HepG2 (cell line): ENCODE results near the gene COX4I1. TPM values are rescaled to one million over a fixed set of nuclear protein-coding genes. Genes with fewer than 3 reads are reported as not detected.

Experiments
- ATAC-seq: fragments of 200-7000 bp; cut with Tn5 transposase; 3 replicates; pipeline ENCODE4 v1.9.1; 2020; ENCODE audit warnings: mild to moderate bottlenecking, moderate library complexity
- BruUV-seq: library from RNA; stranded (reverse); fragments of 400-500 nt; replicated peaks from 2 replicates; lab custom pipeline; 2021; lab: Mats Ljungman, UMichigan
- CTCF ChIA-PET: fragments of 300-600 bp; formaldehyde crosslinking; extraction: SDS; loops from one replicate; lab custom pipeline; 2021; ENCODE audit warnings: low total read pairs, inconsistent platforms, low intra/inter-chr PET ratio; lab: Yijun Ruan, JAX
- POLR2A ChIA-PET: fragments of 350-600 bp; sonication (Branson Sonifier 250); formaldehyde crosslinking; loops from one replicate; lab custom pipeline; 2020; ENCODE audit warnings: antibody characterized with exemption, inconsistent platforms; lab: Yijun Ruan, JAX
- DNase-seq: peaks from one replicate; pipeline ENCODE4 v3.0.0-alpha.2; 2015; ENCODE audit warnings: low spot score
- FAIRE-seq: peaks from 3 replicates; lab custom pipeline; 2011; peaks lifted over from hg19 to GRCh38; lab: Jason Lieb, UNC
- H2AFZ ChIP-seq: one replicate; pipeline ENCODE4 v1.6.1; 2011; ENCODE audit warnings: low read length, inconsistent platforms
- H3K27ac ChIP-seq: fragments of 300-600 bp; 3 replicates; pipeline ENCODE4 v1.8.0; 2011; ENCODE audit warnings: mixed run types, mild to moderate bottlenecking, mixed read lengths, low read length, inconsistent platforms; ENCODE audit not compliant: insufficient read depth; ENCODE audit errors: extremely low read length
- H3K27me3 ChIP-seq, 2 experiments: fragments of 200-600 bp in 1 of 2; 2 replicates in 1 of 2; 3 replicates in 1 of 2; pipeline versions ENCODE4 v1.6.0 to v1.8.0; 2011; ENCODE audit warnings: low read length in 2 of 2, mild to moderate bottlenecking in 2 of 2, moderate library complexity in 2 of 2, inconsistent platforms in 1 of 2; ENCODE audit not compliant: insufficient read depth in 2 of 2, control insufficient read depth in 1 of 2
- H3K36me3 ChIP-seq, 2 experiments: fragments of 200-600 bp in 1 of 2; replicated peaks in 1 of 2; 2 replicates in 1 of 2; 3 replicates in 1 of 2; pipeline versions ENCODE4 v1.5.1 to v1.8.0; 2011; ENCODE audit warnings: low read length in 2 of 2, inconsistent platforms in 1 of 2; ENCODE audit not compliant: insufficient read depth in 2 of 2, control insufficient read depth in 1 of 2
- H3K4me1 ChIP-seq: 2 replicates; pipeline ENCODE4 v1.5.1; 2012; ENCODE audit warnings: low read length, inconsistent platforms; ENCODE audit not compliant: insufficient read depth
- H3K4me2 ChIP-seq: 2 replicates; pipeline ENCODE4 v1.6.0; 2011; ENCODE audit warnings: low read depth, low read length, inconsistent platforms
- H3K4me3 ChIP-seq, 3 experiments: fragments of 200-600 bp in 1 of 3; sonication (generic), shearing (Covaris generic) in 1 of 3; replicated peaks in 1 of 3; 2 replicates each; pipeline ENCODE4 v1.5.1; 2011 to 2016; ENCODE audit warnings: low read length in 3 of 3, inconsistent platforms in 2 of 3, low read depth in 2 of 3, mild to moderate bottlenecking in 2 of 3, control low read depth in 1 of 3, mixed read lengths in 1 of 3; ENCODE audit not compliant: insufficient read depth in 1 of 3
- H3K79me2 ChIP-seq: one replicate; pipeline ENCODE4 v1.6.1; 2011; ENCODE audit warnings: low read length, inconsistent platforms; ENCODE audit not compliant: insufficient read depth
- H3K9ac ChIP-seq: 2 replicates; pipeline ENCODE4 v1.6.0; 2011; ENCODE audit warnings: mild to moderate bottlenecking, low read depth, low read length, inconsistent platforms; ENCODE audit not compliant: insufficient read depth
- H3K9me3 ChIP-seq: 2 replicates; pipeline ENCODE4 v1.5.1; 2012; ENCODE audit warnings: mild to moderate bottlenecking, low read length
- H4K20me1 ChIP-seq: 2 replicates; pipeline ENCODE4 v1.6.0; 2011; ENCODE audit warnings: inconsistent platforms, mild to moderate bottlenecking, low read length, moderate library complexity; ENCODE audit not compliant: insufficient read depth
- ATF7 ChIP-seq, 2 experiments: fragments of 450-650 bp in 1 of 2; sonication (generic) in 1 of 2; formaldehyde crosslinking in 1 of 2; IDR thresholded peaks; 2 replicates each; pipeline versions ENCODE4 v1.4.0 to v1.6.1; 2016 to 2020; ENCODE audit warnings: antibody characterized with exemption in 1 of 2, mild to moderate bottlenecking in 1 of 2, missing genetic modification reagents in 1 of 2
- BRCA1 ChIP-seq: sonication (generic); formaldehyde crosslinking; IDR thresholded peaks from 2 replicates; pipeline ENCODE4 v1.4.0; 2020; ENCODE audit warnings: missing genetic modification reagents
- KLF9 ChIP-seq: IDR thresholded peaks from 2 replicates; pipeline ENCODE4 v1.6.1; 2016; ENCODE audit warnings: low read depth
- NBN ChIP-seq: fragments of 450-650 bp; conservative IDR thresholded peaks from 2 replicates; pipeline ENCODE4 v1.6.1; 2017
- NKX3-1 ChIP-seq: sonication (generic); formaldehyde crosslinking; IDR thresholded peaks from 2 replicates; pipeline ENCODE4 v1.5.0; 2020; ENCODE audit warnings: missing genetic modification reagents
- PLRG1 ChIP-seq: fragments of 450-650 bp; conservative IDR thresholded peaks from 2 replicates; pipeline ENCODE4 v1.6.1; 2016
- REPIN1 ChIP-seq: sonication (generic); formaldehyde crosslinking; IDR thresholded peaks from 2 replicates; pipeline ENCODE4 v1.8.0; 2022; ENCODE audit warnings: missing genetic modification reagents, low read depth, mild to moderate bottlenecking, borderline replicate concordance
- RFX5 ChIP-seq: IDR thresholded peaks from 2 replicates; pipeline ENCODE4 v1.6.1; 2011; ENCODE audit warnings: low read depth, low read length, improper control_type of control experiment
- ZMYM2 ChIP-seq: sonication (generic); formaldehyde crosslinking; IDR thresholded peaks from 2 replicates; pipeline ENCODE4 v1.8.0; 2022; ENCODE audit warnings: mild to moderate bottlenecking, missing genetic modification reagents
- ZNF446 ChIP-seq: sonication (generic); formaldehyde crosslinking; IDR thresholded peaks from 2 replicates; pipeline ENCODE4 v1.5.0; 2020; ENCODE audit warnings: mild to moderate bottlenecking, missing genetic modification reagents
- ZNF644 ChIP-seq: IDR thresholded peaks from 2 replicates; pipeline ENCODE4 v1.6.1; 2016; ENCODE audit warnings: low read depth
- ZNF746 ChIP-seq: sonication (generic); formaldehyde crosslinking; IDR thresholded peaks from 2 replicates; pipeline ENCODE4 v1.8.0; 2022; ENCODE audit warnings: mild to moderate bottlenecking, missing genetic modification reagents
- WGBS: methylation state at CpG from one replicate; pipeline ENCODE4 v1.1.6; 2017; ENCODE audit warnings: low lambda C conversion rate; 5-methylcytosine and 5-hydroxymethylcytosine counted together
- in situ Hi-C: cut with HindIII; loops from 2 replicates; pipeline ENCODE4 v1.10.0; 2017; ENCODE audit warnings: low pct_unique_long_range_greater_than_20kb; ENCODE audit not compliant: extremely low pct_ligation_motif_present
- intact Hi-C: fragments of 100-400 bp; cut with micrococcal nuclease; formaldehyde crosslinking; loops from one replicate; pipeline ENCODE4 v1.10.0; 2022; ENCODE audit not compliant: unreplicated experiment
- polyA plus RNA-seq, 8 experiments: library from polyadenylated mRNA; depleted of rRNA in 3 of 8; stranded (reverse) in 7 of 8; unstranded in 1 of 8; fragments of >200 nt; fragmentation: Illumina TruSeq in 4 of 8; extraction: Trizol in 4 of 8; gene quantifications; 2 replicates each; pipeline versions ENCODE4 v1.2.1 to v1.2.3, GENCODE V29; 2011 to 2016; ENCODE audit warnings: low read depth in 4 of 8, missing spikeins in 1 of 8, mixed read lengths in 1 of 8; ENCODE audit not compliant: insufficient read depth in 1 of 8
- total RNA-seq, 5 experiments: library from RNA; depleted of rRNA; stranded (reverse); fragments of >200 nt; fragmentation: Illumina TruSeq; extraction: Trizol; gene quantifications; 2 replicates each; pipeline ENCODE4 v1.2.3, GENCODE V29; 2016; ENCODE audit warnings: low read depth in 1 of 5
- TF ChIP-seq, protein P1 (sequence below): sonication (generic); formaldehyde crosslinking; IDR thresholded peaks from 2 replicates; pipeline ENCODE4 v1.5.0; 2020; ENCODE audit warnings: missing genetic modification reagents
- TF ChIP-seq, protein P2 (sequence below): fragments of 450-650 bp; IDR thresholded peaks from 2 replicates; pipeline ENCODE4 v1.6.1; 2016

COX4I1 gene
- total and polyA plus RNA-seq, 2 of the 13 experiments (the other 11 are each of a cell fraction or from before 2014, with no cell fraction given): 658 to 902 TPM

DNA sequence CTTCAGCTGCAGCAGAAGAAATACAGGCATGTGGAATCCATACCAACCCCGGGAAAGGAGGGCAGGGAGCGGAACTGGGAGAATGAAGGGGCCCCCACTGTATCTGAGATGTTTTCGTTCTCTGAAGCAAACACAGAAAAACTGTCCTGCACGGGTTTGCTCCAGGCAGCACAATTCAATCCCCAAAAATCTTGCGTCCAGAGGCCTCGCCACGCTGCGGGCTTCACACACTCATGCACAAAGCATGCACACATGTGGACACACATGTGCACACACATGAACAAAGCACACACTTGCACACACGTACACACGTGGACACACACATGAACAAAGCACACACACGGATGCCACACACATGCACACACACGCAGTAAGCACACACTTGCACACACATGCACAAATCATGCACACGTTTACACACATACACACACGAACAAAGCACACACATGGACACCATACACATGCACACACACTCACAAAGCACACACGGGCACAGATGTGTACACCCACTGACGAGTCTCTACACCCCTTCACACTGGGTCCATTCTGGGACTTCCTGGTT is 27.3 kb downstream of the COX4I1 start:
- peaks cover 2 to 35% of the 10 kb centered on the region in 2 experiments; a peak in 4 of 5 replicates for H3K27me3 ChIP-seq
- ATAC-seq (no peak), FAIRE-seq (no peak), DNase-seq (no peak)
- H3K36me3 ChIP-seq: no peaks in the 10 kb centered on the region
- TF ChIP-seq, protein P1, sequence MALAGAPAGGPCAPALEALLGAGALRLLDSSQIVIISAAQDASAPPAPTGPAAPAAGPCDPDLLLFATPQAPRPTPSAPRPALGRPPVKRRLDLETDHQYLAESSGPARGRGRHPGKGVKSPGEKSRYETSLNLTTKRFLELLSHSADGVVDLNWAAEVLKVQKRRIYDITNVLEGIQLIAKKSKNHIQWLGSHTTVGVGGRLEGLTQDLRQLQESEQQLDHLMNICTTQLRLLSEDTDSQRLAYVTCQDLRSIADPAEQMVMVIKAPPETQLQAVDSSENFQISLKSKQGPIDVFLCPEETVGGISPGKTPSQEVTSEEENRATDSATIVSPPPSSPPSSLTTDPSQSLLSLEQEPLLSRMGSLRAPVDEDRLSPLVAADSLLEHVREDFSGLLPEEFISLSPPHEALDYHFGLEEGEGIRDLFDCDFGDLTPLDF (CRISPR knock-in tag): no peak
- TF ChIP-seq RFX5 (no peak), ZNF446 (CRISPR knock-in tag) (no peak), KLF9 (CRISPR knock-in tag) (no peak), ATF7 (IDR thresholded peaks at IDR 0.05) (peak; percentile 16; the same call in 1 of the 2 replicates), ATF7 (CRISPR knock-in tag; IDR thresholded peaks at IDR 0.05) (no peak), NKX3-1 (no peak), ZNF746 (CRISPR knock-in tag) (no peak), PLRG1 (peak; percentile 84; the same call in 1 of the 2 replicates), BRCA1 (CRISPR knock-in tag) (no peak), NBN (0 out of 2 replicates have a peak, but pooled peaks have one; percentile 31), REPIN1 (no peak), ZNF644 (no peak), ZMYM2 (CRISPR knock-in tag) (no peak)
- TF ChIP-seq, protein P2, sequence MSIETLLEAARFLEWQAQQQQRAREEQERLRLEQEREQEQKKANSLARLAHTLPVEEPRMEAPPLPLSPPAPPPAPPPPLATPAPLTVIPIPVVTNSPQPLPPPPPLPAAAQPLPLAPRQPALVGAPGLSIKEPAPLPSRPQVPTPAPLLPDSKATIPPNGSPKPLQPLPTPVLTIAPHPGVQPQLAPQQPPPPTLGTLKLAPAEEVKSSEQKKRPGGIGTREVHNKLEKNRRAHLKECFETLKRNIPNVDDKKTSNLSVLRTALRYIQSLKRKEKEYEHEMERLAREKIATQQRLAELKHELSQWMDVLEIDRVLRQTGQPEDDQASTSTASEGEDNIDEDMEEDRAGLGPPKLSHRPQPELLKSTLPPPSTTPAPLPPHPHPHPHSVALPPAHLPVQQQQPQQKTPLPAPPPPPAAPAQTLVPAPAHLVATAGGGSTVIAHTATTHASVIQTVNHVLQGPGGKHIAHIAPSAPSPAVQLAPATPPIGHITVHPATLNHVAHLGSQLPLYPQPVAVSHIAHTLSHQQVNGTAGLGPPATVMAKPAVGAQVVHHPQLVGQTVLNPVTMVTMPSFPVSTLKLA: peak; percentile 97
- H3K4me1 ChIP-seq: no peaks in the 10 kb centered on the region
- no peak overlapping the region for H3K4me2 ChIP-seq
- in situ Hi-C loops: no loop called here
- no peaks in the 10 kb centered on the region for H3K9me3 ChIP-seq
- BruUV-seq: no TSS peak
- no peak overlapping the region for H3K4me3 ChIP-seq
- no peaks in the 10 kb centered on the region for H3K79me2 ChIP-seq
- POLR2A ChIA-PET: no interaction called here
- intact Hi-C loops: no loop called here
- 49% methylated on average over 16 of the region's 16 CpGs for WGBS
- H3K27ac ChIP-seq: no peak overlapping the region
- H3K9ac ChIP-seq: no peak overlapping the region
- H4K20me1 ChIP-seq: no peaks in the 10 kb centered on the region
- CTCF ChIA-PET: no interaction called here
- H2AFZ ChIP-seq: no peak overlapping the region
